Cardiac muscle cell (in vitro differentiated cells and primary cell): ENCODE data around the gene ZNF512B. TPM values are rescaled to one million over a fixed set of nuclear protein-coding genes. Genes with fewer than 3 reads are reported as not detected.
"Not testable (repeated sequence)": the region's sequence is repeated elsewhere in the genome, so short reads cannot be mapped to it uniquely, and the experiment has no call there.

ENCODE experiments used
- DNase-seq, 2 donors: peaks; one replicate each; pipeline versions ENCODE4 v3.0.0 to v3.0.0-alpha.2; 2010 to 2017; ENCODE audit warnings: low read depth in 1 of 2, low spot score in 1 of 2
- H3K27ac ChIP-seq: fragments of 200-600 bp; sonication (generic); 2 replicates; pipeline ENCODE4 v1.5.1; 2016
- H3K27me3 ChIP-seq: fragments of 200-600 bp; sonication (generic); 2 replicates; pipeline ENCODE4 v1.6.0; 2016; ENCODE audit warnings: control low read depth
- H3K36me3 ChIP-seq: fragments of 200-600 bp; sonication (generic); 2 replicates; pipeline ENCODE4 v1.5.1; 2016; ENCODE audit warnings: control low read depth
- H3K4me1 ChIP-seq: fragments of 200-600 bp; sonication (generic); 2 replicates; pipeline ENCODE4 v1.8.1; 2017; ENCODE audit warnings: low read depth, mild to moderate bottlenecking, mixed run types
- H3K4me3 ChIP-seq: fragments of 200-600 bp; sonication (generic); 2 replicates; pipeline ENCODE4 v1.5.1; 2016; ENCODE audit warnings: mild to moderate bottlenecking
- H3K9me3 ChIP-seq: fragments of 200-600 bp; sonication (generic); 2 replicates; pipeline ENCODE4 v1.5.1; 2017; ENCODE audit warnings: low read depth, mild to moderate bottlenecking, control low read depth
- polyA plus RNA-seq: library from polyadenylated mRNA; unstranded; fragments of >200 nt; fragmentation: Nextera tagmentation; extraction: Ambion mirVana; gene quantifications from 2 replicates; pipeline ENCODE4 v1.2.1, GENCODE V29; 2016
- total RNA-seq: library from RNA; depleted of rRNA; stranded (reverse); fragments of >200 nt; gene quantifications from 2 replicates; pipeline ENCODE4 v1.2.3, GENCODE V29; 2016
- TF ChIP-seq, protein P1 (sequence below): IDR thresholded peaks from 2 replicates; pipeline ENCODE4 v1.5.1; 2012; ENCODE audit warnings: low read depth, mild to moderate bottlenecking, low read length

ZNF512B gene
- total and polyA plus RNA-seq, 2 experiments from 2014 or later: 13.7 to 45.8 TPM

DNA sequence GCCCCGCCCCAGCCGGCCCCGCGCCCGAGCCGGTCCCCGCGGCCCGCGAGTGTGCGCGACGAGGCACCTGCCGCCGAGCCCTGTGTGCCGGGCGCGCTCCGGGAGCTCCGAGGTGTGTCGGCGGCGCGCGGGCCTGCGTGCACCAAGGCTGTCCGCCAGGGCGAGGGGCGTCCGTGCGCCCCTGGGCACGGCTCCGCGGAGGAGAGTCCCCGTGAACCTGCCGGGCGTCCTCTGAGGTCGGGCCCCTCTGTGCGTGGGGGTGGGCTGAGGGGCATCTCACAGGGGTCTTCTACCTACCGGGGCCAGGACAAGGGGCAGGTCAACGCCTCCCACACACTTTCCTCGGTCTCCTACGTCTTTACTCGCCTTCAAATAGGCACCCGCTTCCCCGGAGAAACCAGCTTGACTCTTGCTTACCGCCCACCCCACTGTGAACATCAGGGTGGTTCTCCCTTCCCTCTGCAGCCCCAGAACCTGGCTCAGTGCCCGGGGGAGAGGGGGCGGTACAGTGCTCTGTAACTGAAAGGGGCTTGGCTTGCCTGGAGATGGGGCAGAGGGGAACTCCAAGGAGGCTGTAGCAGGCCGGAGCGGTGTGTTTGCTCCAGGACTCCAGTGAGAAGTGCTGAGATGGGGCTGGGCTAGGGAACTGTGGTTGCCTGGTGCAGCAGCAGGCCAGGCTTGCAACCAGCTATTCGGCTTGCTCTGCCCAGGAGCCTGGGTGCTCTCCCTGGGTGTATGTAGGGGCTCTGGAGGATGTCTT is 10.0 kb upstream of the ZNF512B start, which contains the start of gene SAMD10:
Gene SAMD10, minus strand, starts transcription at position 86 of the 760 bp plus-strand sequence. CDS start 175 bp downstream, outside the sequence.
- Histone ChIP-seq H3K4me3 (peak within 1 kb of the TSS; percentile 75), H3K9me3 (no peaks in the 10 kb centered on the region), H3K4me1 (peaks cover 8% of the 10 kb centered on the region), H3K36me3 (peaks cover 4% of the 10 kb centered on the region), H3K27ac (peak within 1 kb of the TSS; percentile 1), H3K27me3 (no peaks in the 10 kb centered on the region)
- peak; percentile 37 to 77 for DNase-seq
- TF ChIP-seq, protein P1, sequence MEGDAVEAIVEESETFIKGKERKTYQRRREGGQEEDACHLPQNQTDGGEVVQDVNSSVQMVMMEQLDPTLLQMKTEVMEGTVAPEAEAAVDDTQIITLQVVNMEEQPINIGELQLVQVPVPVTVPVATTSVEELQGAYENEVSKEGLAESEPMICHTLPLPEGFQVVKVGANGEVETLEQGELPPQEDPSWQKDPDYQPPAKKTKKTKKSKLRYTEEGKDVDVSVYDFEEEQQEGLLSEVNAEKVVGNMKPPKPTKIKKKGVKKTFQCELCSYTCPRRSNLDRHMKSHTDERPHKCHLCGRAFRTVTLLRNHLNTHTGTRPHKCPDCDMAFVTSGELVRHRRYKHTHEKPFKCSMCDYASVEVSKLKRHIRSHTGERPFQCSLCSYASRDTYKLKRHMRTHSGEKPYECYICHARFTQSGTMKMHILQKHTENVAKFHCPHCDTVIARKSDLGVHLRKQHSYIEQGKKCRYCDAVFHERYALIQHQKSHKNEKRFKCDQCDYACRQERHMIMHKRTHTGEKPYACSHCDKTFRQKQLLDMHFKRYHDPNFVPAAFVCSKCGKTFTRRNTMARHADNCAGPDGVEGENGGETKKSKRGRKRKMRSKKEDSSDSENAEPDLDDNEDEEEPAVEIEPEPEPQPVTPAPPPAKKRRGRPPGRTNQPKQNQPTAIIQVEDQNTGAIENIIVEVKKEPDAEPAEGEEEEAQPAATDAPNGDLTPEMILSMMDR: no peak

DNA sequence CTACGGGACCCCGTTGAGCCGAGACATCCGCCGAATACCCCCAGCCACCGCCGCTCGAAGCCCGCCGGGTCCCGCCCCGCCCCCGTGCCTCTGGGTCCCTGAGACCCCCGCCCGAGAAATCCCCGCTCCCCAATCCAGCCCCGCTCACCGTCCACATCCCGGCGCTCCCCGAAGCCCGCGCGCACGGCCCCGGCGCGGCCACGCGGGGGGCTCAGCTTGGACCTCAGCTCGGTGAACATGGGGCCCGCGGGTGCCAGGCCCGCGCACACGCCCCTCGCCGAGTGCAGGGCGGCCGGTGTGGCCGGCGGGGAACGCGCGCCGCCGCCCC is 9.5 kb upstream of the ZNF512B start:
- Histone ChIP-seq H3K9me3 (no peaks in the 10 kb centered on the region), H3K27me3 (no peaks in the 10 kb centered on the region), H3K4me1 (peaks cover 8% of the 10 kb centered on the region), H3K36me3 (no peaks in the 10 kb centered on the region), H3K4me3 (peak overlapping the region; percentile 75), H3K27ac (no peak overlapping the region)
- TF ChIP-seq, protein P1: no peak
- DNase-seq: no peak

DNA sequence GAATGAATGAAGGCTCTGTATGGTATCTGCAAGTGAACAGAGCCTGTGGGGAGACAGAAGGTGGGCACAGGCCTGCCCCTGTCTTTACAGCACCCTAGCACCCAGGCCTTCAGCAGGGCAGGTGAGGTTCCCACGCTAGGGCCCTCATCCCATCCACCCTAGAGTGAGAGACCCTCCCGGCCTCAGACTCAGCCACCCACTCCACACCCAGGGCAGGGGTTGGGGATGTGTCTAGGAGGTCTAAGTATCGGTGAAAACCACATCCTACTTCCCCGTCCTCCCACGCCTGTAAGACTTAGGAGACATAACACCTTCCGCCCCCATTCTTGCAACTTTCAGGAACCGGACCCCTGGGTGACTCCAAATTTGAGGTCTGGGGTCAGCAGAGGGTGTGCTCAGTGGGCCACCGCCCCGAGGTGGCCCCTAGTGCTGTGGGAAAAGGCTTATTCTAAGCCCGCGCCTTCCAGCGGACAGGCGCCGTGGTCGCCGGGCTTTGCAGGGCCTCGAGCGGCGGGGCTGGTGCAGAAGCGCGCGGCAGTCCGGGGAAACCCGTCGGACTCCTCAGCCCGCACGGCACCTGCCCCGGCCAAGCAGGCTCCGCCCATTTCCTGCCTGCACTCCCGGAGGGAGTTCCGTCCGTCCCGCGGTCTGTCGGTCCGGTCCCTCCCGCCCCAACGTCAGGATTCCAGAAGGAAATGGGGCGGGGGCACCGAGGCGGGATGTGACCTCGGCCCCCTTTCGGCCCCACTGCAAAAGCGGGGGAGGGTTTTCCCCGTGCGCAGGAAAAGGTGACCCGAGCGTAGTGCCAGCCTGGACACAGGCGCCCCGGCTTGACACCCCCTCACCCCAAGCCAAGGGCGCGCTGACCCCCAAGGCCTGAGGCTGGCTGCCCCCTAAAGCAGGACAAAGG is 8.8 kb upstream of the ZNF512B start:
- TF ChIP-seq, protein P1: no peak
- Histone ChIP-seq H3K4me3 (peak overlapping the region; percentile 75), H3K4me1 (peaks cover 8% of the 10 kb centered on the region), H3K27me3 (no peaks in the 10 kb centered on the region), H3K36me3 (no peaks in the 10 kb centered on the region), H3K27ac (no peak overlapping the region), H3K9me3 (no peaks in the 10 kb centered on the region)
- peak; percentile 49 to 78 for DNase-seq

DNA sequence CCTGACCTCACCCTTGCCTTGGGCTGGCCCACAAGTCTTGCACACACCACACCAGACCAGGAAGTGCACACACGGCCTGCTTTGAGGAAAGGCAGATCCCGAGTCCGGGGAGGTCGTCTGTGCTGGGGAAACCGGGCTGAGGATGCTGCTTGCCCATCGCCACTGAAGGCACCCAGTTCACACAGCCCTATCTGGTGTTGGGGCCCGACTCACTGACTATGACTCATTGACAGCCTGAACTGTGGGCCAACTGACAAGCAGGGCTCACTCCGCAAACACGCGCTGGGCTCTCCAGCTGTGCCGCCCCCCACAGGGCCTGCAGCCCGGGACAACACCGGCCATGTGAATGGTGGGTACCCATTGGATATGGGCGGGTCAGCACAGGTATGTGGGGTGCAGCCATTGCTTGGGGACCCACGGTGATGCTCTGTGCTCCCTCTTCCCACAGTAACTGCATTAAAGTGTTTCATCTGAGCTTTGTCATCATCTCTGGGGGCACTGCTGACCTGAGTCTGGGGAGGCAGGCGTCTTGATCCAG is 8.1 kb upstream of the ZNF512B start:
- H3K4me3 ChIP-seq: no peak overlapping the region
- H3K36me3 ChIP-seq: no peaks in the 10 kb centered on the region
- H3K27ac ChIP-seq: no peak overlapping the region
- H3K4me1 ChIP-seq: peaks cover 8% of the 10 kb centered on the region
- TF ChIP-seq, protein P1: no peak
- H3K27me3 ChIP-seq: no peaks in the 10 kb centered on the region
- no peaks in the 10 kb centered on the region for H3K9me3 ChIP-seq
- peak in 1 of 2 donors; percentile 75 for DNase-seq

DNA sequence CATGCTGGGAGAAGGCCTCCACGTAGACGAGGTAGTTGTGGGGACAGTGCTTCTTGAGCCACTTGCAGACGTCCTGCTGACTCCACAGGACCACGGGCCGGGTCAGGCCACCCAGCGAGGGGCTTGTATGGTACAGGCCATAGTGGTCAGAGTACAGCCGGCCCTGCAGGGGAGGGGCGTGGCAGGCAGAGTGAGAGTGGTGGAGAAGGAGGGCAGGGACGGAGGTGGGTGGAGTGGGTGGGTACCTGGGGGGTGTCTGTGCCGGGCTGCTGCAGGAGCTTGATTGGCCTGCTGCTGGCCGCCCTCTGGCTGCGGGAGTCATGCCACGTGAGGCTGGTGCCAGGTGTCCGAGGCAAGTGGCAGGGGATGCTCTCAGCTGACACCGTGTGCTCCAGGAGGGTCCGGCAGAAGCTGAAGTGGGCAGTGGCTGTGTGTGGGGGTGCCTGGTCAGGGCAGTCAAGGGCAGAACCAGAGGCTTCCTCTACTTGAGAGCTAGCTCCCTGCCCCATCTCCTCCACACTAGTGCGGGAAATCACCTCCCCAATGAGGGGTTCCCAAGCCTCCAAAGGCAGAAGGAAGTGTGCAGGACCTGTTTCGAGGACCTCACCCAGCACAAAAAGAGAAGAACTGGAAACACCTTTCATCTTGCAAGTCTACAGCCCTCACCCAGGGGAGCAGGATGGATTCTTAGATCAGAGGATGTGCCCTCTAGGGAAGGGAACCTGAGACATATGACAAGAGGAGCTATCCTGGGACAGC is 7.4 kb upstream of the ZNF512B start:
- Histone ChIP-seq H3K36me3 (no peaks in the 10 kb centered on the region), H3K4me3 (no peak overlapping the region), H3K9me3 (no peaks in the 10 kb centered on the region), H3K27ac (no peak overlapping the region), H3K4me1 (peaks cover 8% of the 10 kb centered on the region), H3K27me3 (no peaks in the 10 kb centered on the region)
- no peak for DNase-seq
- TF ChIP-seq, protein P1: no peak

DNA sequence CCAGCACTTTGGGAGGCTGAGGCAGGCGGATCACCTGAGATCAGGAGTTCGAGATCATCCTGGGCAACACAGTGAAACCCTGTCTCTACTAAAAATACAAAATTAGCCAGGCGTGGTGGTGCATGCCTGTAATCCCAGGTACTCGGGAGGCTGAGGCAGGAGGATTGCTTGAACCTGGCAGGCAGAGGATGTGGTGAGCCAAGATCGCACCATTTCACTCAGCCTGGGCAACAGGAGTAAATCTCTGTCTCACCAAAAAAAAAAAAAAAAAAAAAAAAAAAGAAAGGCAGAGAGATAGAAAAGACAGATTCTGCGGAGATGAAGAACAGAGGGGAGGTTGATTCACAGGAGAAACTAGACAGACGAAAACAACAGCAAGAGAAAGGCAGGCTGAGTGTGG is 6.8 kb upstream of the ZNF512B start:
- H3K27ac ChIP-seq, H3K4me3 ChIP-seq, H3K4me1 ChIP-seq, H3K9me3 ChIP-seq, DNase-seq, H3K27me3 ChIP-seq, H3K36me3 ChIP-seq: not testable (repeated sequence)
